Myocyte (in vitro differentiated cells): Measurements from ENCODE around the gene CLDN34. TPM values are rescaled to one million over a fixed set of nuclear protein-coding genes. Genes with fewer than 3 reads are reported as not detected.

Experiments used
- DNase-seq: peaks from one replicate; pipeline ENCODE4 v3.0.0-alpha.2; 2012; ENCODE audit warnings: low read depth
- polyA plus RNA-seq: library from polyadenylated mRNA; unstranded; fragments of >200 nt; gene quantifications from one replicate; pipeline ENCODE4 v1.2.1, GENCODE V29; 2012; ENCODE audit warnings: missing spikeins
- total RNA-seq: library from RNA; depleted of rRNA; stranded (reverse); fragments of >200 nt; gene quantifications from 2 replicates; pipeline ENCODE4 v1.2.3, GENCODE V29; 2014

CLDN34 gene, protein sequence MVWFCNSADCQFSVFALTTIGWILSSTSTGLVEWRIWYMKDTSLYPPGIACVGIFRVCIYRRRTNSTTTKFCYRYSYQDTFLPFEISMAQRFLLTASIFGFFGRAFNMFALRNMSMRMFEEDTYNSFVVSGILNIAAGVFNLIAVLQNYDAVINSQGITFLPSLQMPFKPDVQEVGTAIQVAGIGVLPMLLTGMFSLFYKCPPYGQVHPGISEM
- total RNA-seq: not detected in 2 replicates
- 0.18 TPM for polyA plus RNA-seq

- DNase-seq: no peak
Measured at GRCh38 chrX:9966775-9967408, at the start of gene CLDN34. Gene CLDN34 (plus strand): TSS chrX:9967358. CDS start chrX:9967358, 0 bp downstream.

DNA sequence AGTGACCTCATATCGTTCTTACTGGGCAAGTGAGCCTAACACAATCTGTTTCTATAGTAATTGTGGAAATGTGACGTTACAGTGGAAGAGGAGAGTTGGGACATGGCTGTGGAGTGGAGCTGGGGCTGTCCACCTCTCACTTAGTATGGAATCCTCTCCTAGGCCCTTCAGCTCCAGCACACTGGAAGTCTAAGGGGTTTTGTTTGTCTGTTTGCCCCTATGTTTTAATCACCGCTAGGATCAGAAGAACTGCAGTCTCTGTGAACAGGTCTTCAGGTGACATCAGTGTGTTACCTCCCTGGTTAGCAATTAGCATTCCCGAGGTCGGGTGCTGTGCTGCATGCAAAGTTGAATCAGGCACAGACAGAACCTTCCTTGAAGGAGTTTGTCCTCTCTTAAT lies 49.3 kb upstream of the CLDN34 start:
- DNase-seq: no peak

- DNase-seq: no peak
Measured at GRCh38 chrX:9919632-9920172, 47.5 kb upstream of the CLDN34 start.

DNA sequence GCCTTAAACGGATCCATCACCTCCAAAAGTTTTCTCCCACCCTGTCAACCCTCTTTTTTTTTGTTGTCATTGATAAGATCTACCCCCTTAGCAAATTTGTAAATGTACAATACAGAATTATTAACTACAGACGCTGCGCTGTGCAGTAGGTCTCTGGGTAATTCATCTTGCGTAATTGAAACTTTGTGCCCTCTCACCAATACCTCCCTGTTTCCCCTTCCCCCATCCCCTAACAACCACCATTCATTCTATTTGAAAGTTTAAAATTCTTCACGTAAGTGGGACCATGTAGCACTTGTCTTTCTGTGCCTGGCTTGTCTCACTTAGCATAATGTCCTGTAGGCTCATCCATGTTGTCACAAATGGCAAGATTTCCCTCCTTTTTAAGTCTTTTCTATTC lies 45.8 kb upstream of the CLDN34 start:
- no peak for DNase-seq

GRCh38 chrX:9923357-9923756 lies 43.8 kb upstream of the CLDN34 start:
- no peak for DNase-seq

GRCh38 chrX:9926002-9926401 lies 41.2 kb upstream of the CLDN34 start:
- DNase-seq: no peak

GRCh38 chrX:9927698-9928482 lies 39.3 kb upstream of the CLDN34 start:
- DNase-seq: peak; percentile 74

- DNase-seq: no peak
Measured at GRCh38 chrX:9935436-9935835, 31.7 kb upstream of the CLDN34 start.

DNA sequence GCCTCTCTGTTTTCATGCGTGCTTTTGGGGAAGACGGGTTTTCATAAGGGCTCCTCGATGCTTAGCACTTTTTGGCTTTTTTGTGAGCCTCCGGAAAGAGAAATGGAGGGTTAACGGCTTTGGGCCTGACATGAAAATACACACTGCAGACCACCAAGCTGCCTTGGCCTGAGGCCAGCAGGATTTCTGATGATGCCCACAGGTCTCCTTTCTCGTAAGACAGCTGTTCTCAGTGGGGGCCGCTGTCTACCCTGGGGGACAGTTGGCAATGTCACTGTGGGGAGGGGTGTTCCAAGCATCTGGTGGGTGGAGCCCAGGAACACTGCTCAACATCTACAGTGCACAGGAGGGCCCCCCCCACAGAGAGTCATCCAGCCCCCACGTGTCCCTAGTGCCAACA lies 29.4 kb upstream of the CLDN34 start:
- DNase-seq: no peak

DNA sequence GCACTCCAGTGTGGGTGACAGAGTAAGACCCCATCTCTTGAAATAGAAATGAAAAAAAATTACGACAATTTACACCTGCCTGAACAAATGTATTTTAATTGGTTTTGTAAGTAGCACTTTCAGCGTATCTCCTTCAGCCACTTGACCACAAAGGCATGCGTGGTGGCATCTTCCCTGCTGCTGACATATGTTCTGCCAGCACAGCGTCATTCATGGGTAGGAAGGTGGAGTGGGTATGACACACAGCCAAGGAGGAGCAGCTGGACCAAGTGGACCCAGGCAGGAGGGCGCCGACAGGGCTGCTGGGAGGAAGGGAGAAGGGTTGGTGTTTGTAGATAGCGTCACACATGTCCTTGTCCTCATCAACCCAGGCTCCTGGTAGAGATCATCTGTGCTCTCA lies 28.6 kb upstream of the CLDN34 start:
- peak; percentile 63 for DNase-seq

GRCh38 chrX:9940421-9940820 lies 26.7 kb upstream of the CLDN34 start:
- DNase-seq: peak; percentile 81

DNA sequence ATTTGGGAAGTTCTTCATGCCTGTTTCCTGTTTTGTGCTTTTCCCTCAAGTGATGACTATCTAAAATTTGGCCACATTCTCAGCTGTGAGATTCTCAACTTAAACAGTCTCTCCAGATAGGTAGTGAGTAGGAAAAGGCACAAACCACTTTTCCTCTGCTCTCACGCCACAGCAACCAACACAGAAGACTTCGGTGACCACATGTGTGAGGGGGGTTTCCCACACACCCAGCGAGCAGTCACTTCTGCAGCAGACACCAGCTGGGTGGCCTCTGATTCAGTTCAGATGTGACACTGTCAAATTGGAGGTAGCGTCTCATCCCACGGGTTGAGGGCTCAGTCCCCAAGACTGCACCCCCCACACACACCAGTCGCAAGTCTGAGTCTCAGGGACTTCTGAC lies 25.1 kb upstream of the CLDN34 start:
- DNase-seq: peak; percentile 44

DNA sequence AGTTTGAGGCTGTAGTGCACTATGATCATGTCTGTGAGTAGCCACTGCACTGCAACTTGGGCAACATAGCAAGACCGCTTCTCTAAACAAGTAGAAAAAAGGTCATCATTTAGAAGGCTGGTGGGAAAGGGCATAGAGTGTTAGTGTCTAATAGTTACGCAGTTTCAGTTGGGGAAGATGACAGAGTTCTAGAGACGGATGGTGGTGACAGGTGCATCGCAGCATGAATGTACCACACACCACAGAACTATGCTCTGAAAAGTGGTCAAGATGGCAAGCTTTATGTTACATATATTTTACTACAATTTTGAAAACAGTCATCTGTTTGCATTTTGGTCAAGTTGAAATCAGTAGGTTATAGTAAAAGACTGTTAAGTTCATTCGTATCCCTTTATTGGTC lies 23.7 kb upstream of the CLDN34 start:
- no peak for DNase-seq

DNA sequence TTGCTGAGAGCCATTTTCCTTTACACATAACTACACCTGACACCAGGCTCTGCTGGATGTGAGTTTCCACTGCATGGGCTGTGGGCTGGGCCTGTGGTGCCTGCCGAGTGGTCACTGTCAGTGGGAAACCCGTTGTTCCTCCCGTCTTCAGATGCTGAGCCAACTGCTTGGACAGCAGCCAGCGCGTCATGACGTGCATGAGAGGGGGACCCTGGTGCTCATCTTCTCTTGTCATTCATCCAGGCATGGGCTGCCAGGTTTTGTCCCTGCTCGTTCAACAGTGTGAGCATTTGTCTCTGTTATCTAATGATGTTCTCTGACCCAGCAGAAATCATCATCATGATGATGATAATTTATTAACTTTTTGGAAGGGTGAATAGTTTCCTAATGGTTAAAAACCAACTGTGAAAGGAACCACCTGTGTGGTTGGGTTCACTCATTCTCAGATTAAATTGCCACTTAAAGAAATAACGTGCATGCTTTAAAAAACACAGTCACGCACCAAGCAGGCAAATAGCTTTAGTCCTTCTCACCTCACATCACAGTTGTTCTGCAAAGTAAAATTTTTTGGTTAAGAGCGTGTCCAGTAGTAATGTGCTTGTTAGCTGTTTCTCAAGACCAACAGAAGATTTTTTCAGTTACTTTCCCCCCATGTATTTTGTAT lies 19.9 kb upstream of the CLDN34 start:
- DNase-seq: no peak

DNA sequence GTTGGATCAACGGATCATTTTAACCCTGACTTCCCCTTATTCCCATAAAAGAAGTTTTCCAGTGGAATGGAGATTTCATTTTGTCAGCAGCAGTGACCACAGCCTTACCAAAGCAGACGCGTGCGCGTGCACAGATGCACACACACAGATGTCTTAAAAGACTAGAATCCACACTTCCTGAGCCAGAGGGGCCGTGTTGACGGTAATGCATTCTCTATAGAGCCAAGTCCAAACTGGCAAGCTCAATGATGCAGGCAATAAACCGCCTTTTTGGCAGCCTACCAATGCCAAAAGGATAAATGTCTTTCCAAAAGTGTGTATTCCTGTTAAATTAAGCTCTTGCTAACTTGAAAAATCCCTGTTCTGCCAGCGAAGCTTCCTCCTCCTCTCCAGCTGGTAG lies 18.8 kb upstream of the CLDN34 start:
- no peak for DNase-seq

GRCh38 chrX:9952300-9952699 lies 14.9 kb upstream of the CLDN34 start:
- DNase-seq: no peak

DNA sequence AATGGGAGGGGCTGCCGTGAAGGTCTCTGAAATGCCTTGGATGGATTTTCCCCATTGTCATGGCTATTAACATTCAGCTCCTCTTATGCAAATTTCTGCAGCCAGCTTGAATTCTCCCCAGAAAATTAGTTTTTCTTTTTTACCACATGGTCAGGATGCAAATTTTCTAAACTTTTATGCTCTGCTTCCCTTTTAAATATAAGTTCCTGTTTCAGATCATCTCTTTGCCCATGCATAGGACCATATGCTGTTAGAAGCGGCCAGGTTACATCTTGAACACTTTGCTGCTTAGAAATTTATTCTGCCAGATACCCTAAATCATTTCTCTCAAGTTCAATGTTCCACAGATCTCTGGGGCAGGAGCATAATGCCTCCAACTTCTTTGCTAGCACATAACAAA lies 13.8 kb upstream of the CLDN34 start:
- no peak for DNase-seq

- DNase-seq: no peak
Measured at GRCh38 chrX:9955506-9955905, 11.7 kb upstream of the CLDN34 start.

- no peak for DNase-seq
Measured at GRCh38 chrX:9957743-9958142, 9.4 kb upstream of the CLDN34 start.

GRCh38 chrX:9958183-9958582 lies 9.0 kb upstream of the CLDN34 start:
- no peak for DNase-seq

- DNase-seq: no peak
Measured at GRCh38 chrX:9961750-9962149, 5.4 kb upstream of the CLDN34 start.

DNA sequence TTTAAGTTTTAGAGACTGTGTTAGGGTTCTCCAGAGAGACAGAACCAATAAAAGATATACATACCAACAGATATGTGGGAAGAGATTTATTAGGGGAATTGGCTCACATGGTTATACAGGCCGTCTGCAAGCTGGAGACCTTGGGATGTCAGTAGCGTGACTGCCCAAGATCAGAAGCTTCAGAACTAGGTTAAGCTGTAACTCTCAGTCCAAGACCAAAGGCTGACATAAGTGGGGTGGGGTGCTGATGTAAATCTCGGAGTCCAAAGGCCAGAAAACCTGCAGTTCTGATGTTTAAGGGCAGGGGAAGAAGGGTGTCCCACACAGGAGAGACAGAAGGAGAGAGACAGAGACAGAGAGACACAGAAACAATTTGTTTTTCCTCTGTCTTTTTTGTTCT lies 10.5 kb downstream of the CLDN34 start:
- no peak for DNase-seq
